Measurements from ENCODE around the gene PDF. TPM values are rescaled to one million over a fixed set of nuclear protein-coding genes. Genes with fewer than 3 reads are reported as not detected.

The PDF gene
- polyA plus RNA-seq, 4 donors = 3.8 to 18.1 (median 8.6) TPM

DNA sequence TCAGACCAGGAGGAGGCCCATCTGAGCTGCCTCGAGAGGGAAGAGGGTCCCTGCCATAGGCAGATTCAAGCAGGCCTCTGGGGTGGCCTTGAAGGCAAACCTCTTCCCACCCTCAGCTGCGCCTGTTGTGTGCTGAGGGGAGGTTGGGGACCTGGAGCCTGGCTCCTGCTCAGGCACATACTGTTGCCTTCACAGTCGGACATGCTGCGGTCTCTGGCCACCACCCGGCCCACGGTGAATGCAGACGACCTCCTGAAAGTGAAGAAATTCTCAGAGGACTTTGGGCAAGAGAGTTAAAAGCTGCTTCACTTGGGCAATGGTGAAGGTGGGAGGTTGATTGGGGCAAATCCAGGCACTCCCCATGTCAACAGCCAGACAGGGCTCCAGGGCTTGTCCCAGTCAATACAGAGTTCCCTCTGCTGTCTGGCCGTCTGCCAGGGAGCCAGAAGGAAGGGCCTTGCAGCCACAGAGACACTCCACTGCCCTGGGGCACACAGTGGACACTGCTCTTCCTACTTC lies 6.3 kb downstream of the PDF start:
- 63 to 71% (median 65%) methylated on average over 8 of the region's 8 CpGs for WGBS, 3 donors
- Histone ChIP-seq H3K27me3 (ENCODE audit: control insufficient read depth in 3 of 3, insufficient read depth in 3 of 3, low read length in 3 of 3) (no peaks in the 10 kb centered on the region), H3K4me1 (ENCODE audit: control insufficient read depth in 3 of 3, insufficient read depth in 2 of 3, low read depth in 1 of 3, low read length in 2 of 3) (peaks cover 6 to 39% (median 9%) of the 10 kb centered on the region in 3 donors), H3K9me3 (ENCODE audit: control insufficient read depth in 2 of 2, insufficient read depth in 1 of 2, low read depth in 1 of 2, low read length in 1 of 2) (no peaks in the 10 kb centered on the region), H3K27ac (ENCODE audit: low read depth in 1 of 3, low read length in 2 of 3) (no peak overlapping the region), H3K36me3 (ENCODE audit: control insufficient read depth in 3 of 3, insufficient read depth in 2 of 3, low read depth in 1 of 3, low read length in 3 of 3) (peaks cover 27 to 93% (median 36%) of the 10 kb centered on the region in 3 donors), H3K4me3 (ENCODE audit: low read depth in 1 of 3, low read length in 3 of 3) (no peak overlapping the region)
- FAIRE-seq = no peak
- DNase-seq = peak in 1 of 2 donors; percentile 61

DNA sequence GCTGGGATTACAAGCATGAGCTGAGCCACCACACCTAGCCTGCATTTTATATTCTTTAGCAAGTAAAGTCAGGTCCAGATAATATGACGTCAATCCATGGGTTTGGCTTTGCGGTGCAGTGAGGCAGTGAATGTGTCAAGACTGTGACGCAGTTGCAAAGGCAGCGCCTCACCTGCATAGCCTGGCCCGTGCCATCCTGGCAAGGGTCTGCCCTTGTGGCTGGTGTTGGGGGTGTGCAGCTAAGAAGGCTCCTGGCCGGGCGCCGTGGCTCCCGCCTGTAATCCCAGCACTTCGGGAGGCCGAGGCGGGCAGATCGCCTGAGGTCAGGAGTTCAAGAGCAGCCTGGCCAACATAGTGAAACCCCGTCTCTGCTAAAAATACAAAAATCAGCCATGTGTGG lies 7.0 kb downstream of the PDF start:
- Histone ChIP-seq H3K9me3 (ENCODE audit: control insufficient read depth in 2 of 2, insufficient read depth in 1 of 2, low read depth in 1 of 2, low read length in 1 of 2) (no peaks in the 10 kb centered on the region), H3K36me3 (ENCODE audit: control insufficient read depth in 3 of 3, insufficient read depth in 2 of 3, low read depth in 1 of 3, low read length in 3 of 3) (peaks cover 30 to 94% (median 38%) of the 10 kb centered on the region in 3 donors), H3K27me3 (ENCODE audit: control insufficient read depth in 3 of 3, insufficient read depth in 3 of 3, low read length in 3 of 3) (no peaks in the 10 kb centered on the region), H3K4me1 (ENCODE audit: control insufficient read depth in 3 of 3, insufficient read depth in 2 of 3, low read depth in 1 of 3, low read length in 2 of 3) (peaks cover 2 to 32% (median 9%) of the 10 kb centered on the region in 3 donors), H3K4me3 (ENCODE audit: low read depth in 1 of 3, low read length in 3 of 3) (no peak overlapping the region), H3K27ac (ENCODE audit: low read depth in 1 of 3, low read length in 2 of 3) (no peak overlapping the region)
- 89 to 93% (median 93%) methylated on average over 14 of the region's 14 CpGs for WGBS, 3 donors
- FAIRE-seq (no peak), DNase-seq (no peak)

DNA sequence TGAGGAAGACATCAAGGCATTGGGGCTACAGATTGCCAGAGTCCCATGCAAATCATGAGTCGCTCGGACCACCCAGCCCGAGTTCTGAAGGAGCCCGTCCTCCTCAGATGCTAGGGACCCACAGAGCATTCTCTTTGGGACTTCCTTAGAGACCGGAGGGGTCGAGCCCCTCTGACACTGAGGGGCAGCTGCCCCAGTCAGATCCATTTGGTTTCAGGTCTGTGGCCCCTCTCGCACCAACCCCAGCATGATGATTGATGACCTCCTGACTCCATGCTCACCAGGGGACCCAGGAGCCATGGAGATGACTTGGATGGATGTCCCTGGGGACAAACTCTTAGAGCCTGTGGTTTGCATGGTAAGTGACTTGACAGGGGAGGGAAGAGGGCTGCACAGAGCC lies 8.0 kb downstream of the PDF start:
- H3K4me1 ChIP-seq (ENCODE audit: control insufficient read depth in 3 of 3, insufficient read depth in 2 of 3, low read depth in 1 of 3, low read length in 2 of 3) = peaks cover under 1 to 25% (median 6%) of the 10 kb centered on the region in 3 donors
- H3K4me3 ChIP-seq (ENCODE audit: low read depth in 1 of 3, low read length in 3 of 3) = no peak overlapping the region
- FAIRE-seq (no peak), DNase-seq (no peak)
- no peaks in the 10 kb centered on the region for H3K27me3 ChIP-seq (ENCODE audit: control insufficient read depth in 3 of 3, insufficient read depth in 3 of 3, low read length in 3 of 3)
- WGBS, 3 donors = 89 to 94% (median 92%) methylated on average over 7 of the region's 7 CpGs
- H3K27ac ChIP-seq (ENCODE audit: low read depth in 1 of 3, low read length in 2 of 3) = no peak overlapping the region
- H3K9me3 ChIP-seq (ENCODE audit: control insufficient read depth in 2 of 2, insufficient read depth in 1 of 2, low read depth in 1 of 2, low read length in 1 of 2) = no peaks in the 10 kb centered on the region
- H3K36me3 ChIP-seq (ENCODE audit: control insufficient read depth in 3 of 3, insufficient read depth in 2 of 3, low read depth in 1 of 3, low read length in 3 of 3) = peaks cover 31 to 93% (median 38%) of the 10 kb centered on the region in 3 donors

DNA sequence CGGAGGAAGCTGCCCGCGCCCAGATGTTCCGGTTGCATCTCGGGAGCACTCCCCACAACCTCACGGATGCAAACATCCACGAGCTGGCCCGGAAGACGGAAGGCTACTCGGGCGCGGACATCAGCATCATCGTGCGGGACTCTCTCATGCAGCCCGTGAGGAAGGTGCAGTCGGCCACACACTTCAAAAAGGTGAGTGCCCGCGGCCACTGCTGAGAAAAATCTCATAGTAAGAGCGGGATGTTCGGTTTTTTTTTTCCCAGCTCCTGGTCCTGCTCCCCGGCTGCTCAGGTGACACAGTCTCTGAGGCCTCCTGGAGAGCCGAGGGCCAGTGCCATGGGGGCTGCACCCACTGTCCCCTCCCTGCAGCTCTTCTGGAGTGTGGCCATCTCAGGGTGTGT lies 9.3 kb downstream of the PDF start:
- FAIRE-seq (no peak), DNase-seq (no peak)

DNA sequence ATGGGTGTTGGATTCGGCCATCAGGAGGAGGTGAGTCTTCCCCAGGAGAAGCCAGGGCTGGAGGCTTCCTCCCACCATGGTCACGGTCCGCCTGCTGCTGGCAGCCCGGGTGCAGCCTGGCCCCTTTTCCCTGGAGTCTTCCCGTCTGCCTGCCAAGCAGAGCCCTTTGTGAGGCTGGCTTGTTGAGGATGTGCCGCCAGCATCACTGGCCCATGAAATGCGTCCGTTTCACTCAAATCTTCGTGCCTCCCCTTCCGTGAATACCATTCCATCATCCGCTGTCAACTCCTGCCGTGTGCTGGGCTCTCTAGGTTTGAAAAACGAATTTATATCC lies 9.7 kb downstream of the PDF start:
- H3K4me1 ChIP-seq (ENCODE audit: control insufficient read depth in 3 of 3, insufficient read depth in 2 of 3, low read depth in 1 of 3, low read length in 2 of 3) = peaks cover 0 to 9% (median under 1%) of the 10 kb centered on the region in 3 donors
- no peak overlapping the region for H3K4me3 ChIP-seq (ENCODE audit: low read depth in 1 of 3, low read length in 3 of 3)
- peaks cover 36 to 97% (median 46%) of the 10 kb centered on the region in 3 donors for H3K36me3 ChIP-seq (ENCODE audit: control insufficient read depth in 3 of 3, insufficient read depth in 2 of 3, low read depth in 1 of 3, low read length in 3 of 3)
- no peak for FAIRE-seq
- DNase-seq = no peak
- no peaks in the 10 kb centered on the region for H3K9me3 ChIP-seq (ENCODE audit: control insufficient read depth in 2 of 2, insufficient read depth in 1 of 2, low read depth in 1 of 2, low read length in 1 of 2)
- H3K27ac ChIP-seq (ENCODE audit: low read depth in 1 of 3, low read length in 2 of 3) = no peak overlapping the region
- H3K27me3 ChIP-seq (ENCODE audit: control insufficient read depth in 3 of 3, insufficient read depth in 3 of 3, low read length in 3 of 3) = no peaks in the 10 kb centered on the region
- WGBS, 3 donors = 89 to 92% (median 92%) methylated on average over 13 of the region's 13 CpGs

More for the DNA sequence above, 9.3 kb downstream of the PDF start:
- peaks cover 0 to 12% (median 5%) of the 10 kb centered on the region in 3 donors for H3K4me1 ChIP-seq (ENCODE audit: control insufficient read depth in 3 of 3, insufficient read depth in 2 of 3, low read depth in 1 of 3, low read length in 2 of 3)
- no peak overlapping the region for H3K27ac ChIP-seq (ENCODE audit: low read depth in 1 of 3, low read length in 2 of 3)
- WGBS, 3 donors = 92 to 93% (median 93%) methylated on average over 22 of the region's 22 CpGs
- H3K27me3 ChIP-seq (ENCODE audit: control insufficient read depth in 3 of 3, insufficient read depth in 3 of 3, low read length in 3 of 3) = no peaks in the 10 kb centered on the region
- peaks cover 35 to 97% (median 42%) of the 10 kb centered on the region in 3 donors for H3K36me3 ChIP-seq (ENCODE audit: control insufficient read depth in 3 of 3, insufficient read depth in 2 of 3, low read depth in 1 of 3, low read length in 3 of 3)
- H3K4me3 ChIP-seq (ENCODE audit: low read depth in 1 of 3, low read length in 3 of 3) = no peak overlapping the region
- no peaks in the 10 kb centered on the region for H3K9me3 ChIP-seq (ENCODE audit: control insufficient read depth in 2 of 2, insufficient read depth in 1 of 2, low read depth in 1 of 2, low read length in 1 of 2)

DNA sequence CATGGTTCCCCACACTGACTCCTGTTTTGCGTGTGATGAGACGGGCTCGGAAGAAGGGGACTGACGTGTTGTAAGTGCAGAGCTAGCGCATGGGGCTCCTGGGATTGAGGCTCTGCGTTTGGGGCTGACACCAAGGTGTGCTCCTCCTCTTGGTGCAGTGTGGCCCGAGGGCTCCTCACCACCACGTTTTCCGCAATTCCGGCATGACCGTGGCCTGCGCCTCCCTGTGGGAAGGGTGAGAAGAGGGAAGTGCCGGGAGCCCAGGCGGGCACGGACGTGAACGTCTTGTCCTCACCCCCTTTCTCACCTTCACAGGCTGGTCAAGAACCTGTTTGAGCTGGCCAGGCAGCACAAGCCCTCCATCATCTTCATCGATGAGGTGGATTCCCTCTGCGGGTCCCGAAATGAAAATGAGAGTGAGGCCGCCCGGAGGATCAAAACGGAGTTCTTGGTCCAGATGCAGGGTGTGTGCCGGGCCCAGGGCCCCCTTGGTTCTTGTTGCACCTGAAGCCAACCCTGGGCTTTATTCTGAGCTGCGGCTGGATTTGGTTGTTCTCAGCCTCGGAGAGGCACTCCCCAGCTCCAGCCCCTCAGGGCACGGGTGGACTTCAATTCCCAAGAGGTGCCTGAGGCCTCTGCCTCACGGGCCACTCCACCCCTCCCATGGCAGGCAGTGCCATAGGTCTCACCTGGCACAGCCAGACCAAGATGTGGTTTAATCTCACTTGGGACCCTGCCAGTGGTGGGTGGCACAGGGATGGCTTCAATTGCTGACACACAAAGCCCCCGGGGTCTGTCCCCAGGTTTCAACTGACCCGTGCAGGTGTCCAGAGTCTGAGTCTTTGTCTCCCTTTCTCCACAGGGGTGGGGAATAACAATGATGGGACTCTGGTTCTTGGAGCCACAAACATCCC lies 10.3 kb downstream of the PDF start:
- WGBS, 3 donors = 91 to 93% (median 91%) methylated on average over 27 to 30 of the region's 30 CpGs
- peaks cover 35 to 97% (median 46%) of the 10 kb centered on the region in 3 donors for H3K36me3 ChIP-seq (ENCODE audit: control insufficient read depth in 3 of 3, insufficient read depth in 2 of 3, low read depth in 1 of 3, low read length in 3 of 3)
- peaks cover 0 to 7% (median 0%) of the 10 kb centered on the region in 3 donors for H3K4me1 ChIP-seq (ENCODE audit: control insufficient read depth in 3 of 3, insufficient read depth in 2 of 3, low read depth in 1 of 3, low read length in 2 of 3)
- no peak for DNase-seq
- no peak overlapping the region for H3K27ac ChIP-seq (ENCODE audit: low read depth in 1 of 3, low read length in 2 of 3)
- FAIRE-seq = no peak
- no peaks in the 10 kb centered on the region for H3K9me3 ChIP-seq (ENCODE audit: control insufficient read depth in 2 of 2, insufficient read depth in 1 of 2, low read depth in 1 of 2, low read length in 1 of 2)
- no peaks in the 10 kb centered on the region for H3K27me3 ChIP-seq (ENCODE audit: control insufficient read depth in 3 of 3, insufficient read depth in 3 of 3, low read length in 3 of 3)
- H3K4me3 ChIP-seq (ENCODE audit: low read depth in 1 of 3, low read length in 3 of 3) = no peak overlapping the region

DNA sequence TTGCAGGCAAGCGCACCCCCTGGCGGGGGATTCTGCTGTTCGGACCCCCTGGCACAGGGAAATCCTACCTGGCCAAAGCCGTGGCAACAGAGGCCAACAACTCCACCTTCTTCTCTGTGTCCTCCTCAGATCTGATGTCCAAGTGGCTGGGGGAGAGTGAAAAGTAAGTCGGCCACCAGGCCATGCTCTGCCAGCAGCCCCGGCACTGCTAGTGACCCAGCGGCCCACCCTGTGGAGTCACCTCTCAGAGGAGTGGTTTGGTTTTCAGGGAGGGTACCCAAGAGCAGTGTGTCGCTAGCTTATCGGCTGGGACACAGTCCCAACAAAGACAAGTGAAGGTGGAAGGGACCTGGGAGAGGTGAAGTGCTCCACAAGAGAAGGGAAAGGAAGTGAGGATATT lies 11.0 kb downstream of the PDF start:
- Histone ChIP-seq H3K36me3 (ENCODE audit: control insufficient read depth in 3 of 3, insufficient read depth in 2 of 3, low read depth in 1 of 3, low read length in 3 of 3) (peaks cover 32 to 97% (median 46%) of the 10 kb centered on the region in 3 donors), H3K27me3 (ENCODE audit: control insufficient read depth in 3 of 3, insufficient read depth in 3 of 3, low read length in 3 of 3) (no peaks in the 10 kb centered on the region), H3K27ac (ENCODE audit: low read depth in 1 of 3, low read length in 2 of 3) (no peak overlapping the region), H3K9me3 (ENCODE audit: control insufficient read depth in 2 of 2, insufficient read depth in 1 of 2, low read depth in 1 of 2, low read length in 1 of 2) (no peaks in the 10 kb centered on the region), H3K4me3 (ENCODE audit: low read depth in 1 of 3, low read length in 3 of 3) (no peak overlapping the region), H3K4me1 (ENCODE audit: control insufficient read depth in 3 of 3, insufficient read depth in 2 of 3, low read depth in 1 of 3, low read length in 2 of 3) (peaks cover 0 to 3% (median 0%) of the 10 kb centered on the region in 3 donors)
- 94 to 96% (median 95%) methylated on average over 9 of the region's 9 CpGs for WGBS, 3 donors
- FAIRE-seq (no peak), DNase-seq (no peak)

DNA sequence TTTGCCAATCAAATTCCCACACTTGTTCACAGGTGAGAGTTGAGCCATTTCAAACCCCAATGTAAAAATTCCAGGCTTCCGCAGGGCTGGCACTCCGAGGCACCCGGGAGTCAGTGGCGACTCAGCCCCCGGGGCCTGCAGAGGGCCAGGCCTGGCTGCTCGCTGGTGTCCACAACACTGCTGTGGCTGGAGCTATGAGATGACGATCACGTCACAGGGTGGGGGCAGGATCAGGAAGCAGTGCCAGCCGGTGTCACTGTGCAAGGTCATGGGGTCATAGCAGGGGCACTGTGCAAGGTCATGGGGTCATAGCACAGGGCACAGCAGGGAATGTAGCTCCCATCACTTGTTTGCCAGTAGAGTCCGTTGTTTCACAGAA lies 11.5 kb downstream of the PDF start:
- no peaks in the 10 kb centered on the region for H3K4me1 ChIP-seq (ENCODE audit: control insufficient read depth in 3 of 3, insufficient read depth in 2 of 3, low read depth in 1 of 3, low read length in 2 of 3)
- peaks cover 32 to 97% (median 44%) of the 10 kb centered on the region in 3 donors for H3K36me3 ChIP-seq (ENCODE audit: control insufficient read depth in 3 of 3, insufficient read depth in 2 of 3, low read depth in 1 of 3, low read length in 3 of 3)
- no peaks in the 10 kb centered on the region for H3K27me3 ChIP-seq (ENCODE audit: control insufficient read depth in 3 of 3, insufficient read depth in 3 of 3, low read length in 3 of 3)
- no peak overlapping the region for H3K27ac ChIP-seq (ENCODE audit: low read depth in 1 of 3, low read length in 2 of 3)
- H3K4me3 ChIP-seq (ENCODE audit: low read depth in 1 of 3, low read length in 3 of 3) = no peak overlapping the region
- FAIRE-seq (no peak), DNase-seq (no peak)
- WGBS, 3 donors = 87 to 90% (median 88%) methylated on average over 10 of the region's 10 CpGs
- H3K9me3 ChIP-seq (ENCODE audit: control insufficient read depth in 2 of 2, insufficient read depth in 1 of 2, low read depth in 1 of 2, low read length in 1 of 2) = no peaks in the 10 kb centered on the region

Data from small intestine (tissue), 7 donors.